ENCODE measurements around the gene GRM4. TPM values are rescaled to one million over a fixed set of nuclear protein-coding genes. Genes with fewer than 3 reads are reported as not detected.

Gene GRM4
- total and polyA plus RNA-seq, 9 of the 15 experiments (the other 6 are each of a cell fraction or from before 2014, with no cell fraction given): 0.18 TPM; not detected in 8

GRCh38 chr6:34070315-34071135, 75.4 kb downstream of the GRM4 start:
- H3K4me3 ChIP-seq: no peak overlapping the region
- intact Hi-C loops (cut with micrococcal nuclease): no loop called here
- no peak overlapping the region for H2AFZ ChIP-seq (ENCODE audit: low read depth, low read length)
- peaks cover 13 to 67% of the 10 kb centered on the region in 2 experiments; a peak in 4 of 5 replicates for H3K27me3 ChIP-seq (ENCODE audit: control insufficient read depth in 2 of 2, insufficient read depth in 2 of 2, low read length in 2 of 2)
- in situ Hi-C loops (cut with MboI): no loop called here
- no peaks in the 10 kb centered on the region for H3K79me2 ChIP-seq (ENCODE audit: control insufficient read depth, insufficient read depth, low read length)
- peaks cover 0 to 24% of the 10 kb centered on the region in 2 experiments; a peak in 1 of 5 replicates for H3K4me1 ChIP-seq (replicated peaks in 1 of 2; ENCODE audit: control insufficient read depth in 2 of 2, insufficient read depth in 2 of 2, low read length in 2 of 2)
- FAIRE-seq: no peak
- no peak; the same call in 2 of the 3 replicates for ATAC-seq
- no peak overlapping the region for H3K27ac ChIP-seq (ENCODE audit: extremely low read depth, low read depth, low read length)
- no peak overlapping the region for H3K9ac ChIP-seq (ENCODE audit: insufficient read depth in 1 of 2, low read depth in 2 of 2, low read length in 2 of 2)
- H3K4me2 ChIP-seq (ENCODE audit: insufficient read depth, low read length): no peak overlapping the region
- peaks cover 10% of the 10 kb centered on the region for H3K9me3 ChIP-seq (replicated peaks; ENCODE audit: control insufficient read depth, insufficient read depth, low read depth, low read length)
- ChIA-PET CTCF (ENCODE audit: low intra/inter-chr PET ratio) (no interaction called here), POLR2A (interaction anchor here (1.5 kb wide), 1 partner anchor 10 kb away, joined by 10 read pairs; no protein-coding TSS in a partner anchor)
- no peaks in the 10 kb centered on the region for H3K36me3 ChIP-seq (ENCODE audit: control insufficient read depth, insufficient read depth, low read length)
- DNase-seq (ENCODE audit: extremely low read depth in 1 of 4, low spot score in 3 of 4): no peak
- no peaks in the 10 kb centered on the region for H3K9me1 ChIP-seq (ENCODE audit: control insufficient read depth, insufficient read depth, low read length)
- WGBS (ENCODE audit: insufficient coverage, low coverage, missing lambda C conversion rate): 20% methylated on average over 14 of the region's 15 CpGs
- TF ChIP-seq MNT (conservative IDR thresholded peaks at IDR 0.05) (no peak), PHF8 (IDR thresholded peaks at IDR 0.05; ENCODE audit: borderline replicate concordance, low read length) (no peak), MCM7 (IDR thresholded peaks at IDR 0.05) (no peak), ERF (CRISPR knock-in tag; IDR thresholded peaks at IDR 0.05) (no peak), ZNF780A (CRISPR knock-in tag; IDR thresholded peaks at IDR 0.05) (no peak), TARDBP (IDR thresholded peaks at IDR 0.05) (no peak), POLR2AphosphoS5 (IDR thresholded peaks at IDR 0.05; ENCODE audit: control insufficient read depth, insufficient read depth, low read depth, low read length) (no peak), CBX8 (IDR thresholded peaks at IDR 0.05; ENCODE audit: borderline replicate concordance, extremely low read depth, low read depth, low read length, poor library complexity, severe bottlenecking) (no peak), HINFP (tag; conservative IDR thresholded peaks at IDR 0.05; ENCODE audit: low read depth) (no peak), NFE2L1 (tag; IDR thresholded peaks at IDR 0.05; ENCODE audit: borderline replicate concordance, low read depth) (no peak)
- BruUV-seq (replicated peaks): no TSS peak
- H4K20me1 ChIP-seq (replicated peaks; ENCODE audit: control insufficient read depth, insufficient read depth, low read length): peaks cover 19% of the 10 kb centered on the region
